Gastrocnemius medialis (tissue), 4 donors: ENCODE results near the gene ADGRF4. TPM values are rescaled to one million over a fixed set of nuclear protein-coding genes. Genes with fewer than 3 reads are reported as not detected.

ENCODE experiments used
- ATAC-seq, 2 donors: fragments of 150-250 bp; one replicate each; pipeline ENCODE4 v1.9.1; 2016
- DNase-seq, 2 donors: peaks; one replicate each; pipeline ENCODE4 v3.0.0-alpha.2; 2019
- H3K27ac ChIP-seq, 4 donors: fragments of 200-600 bp; sonication (generic); 1 replicate in 1 of 4; 2 replicates in 3 of 4; pipeline ENCODE4 v1.5.1; 2016 to 2018; ENCODE audit warnings: mild to moderate bottlenecking in 2 of 4, moderate library complexity in 1 of 4
- H3K27me3 ChIP-seq, 3 donors: fragments of 200-600 bp; sonication (generic) in 2 of 3; 1 replicate in 1 of 3; 2 replicates in 2 of 3; pipeline versions ENCODE4 v1.5.1 to v1.6.0; 2016 to 2019; ENCODE audit warnings: mild to moderate bottlenecking in 1 of 3, moderate library complexity in 1 of 3
- H3K36me3 ChIP-seq, 2 donors: fragments of 200-600 bp; sonication (generic) in 1 of 2; one replicate each; pipeline ENCODE4 v1.5.1; 2017 to 2018
- H3K4me1 ChIP-seq, 2 donors: fragments of 200-600 bp; sonication (generic) in 1 of 2; one replicate each; pipeline ENCODE4 v1.5.1; 2016 to 2017; ENCODE audit warnings: mild to moderate bottlenecking in 2 of 2
- H3K4me3 ChIP-seq, 4 donors: fragments of 200-600 bp; sonication (generic) in 3 of 4; 1 replicate in 1 of 4; 2 replicates in 3 of 4; pipeline ENCODE4 v1.5.1; 2016 to 2019; ENCODE audit warnings: mild to moderate bottlenecking in 2 of 4
- H3K9me3 ChIP-seq, 3 donors: fragments of 200-600 bp; sonication (generic) in 2 of 3; 1 replicate in 1 of 3; 2 replicates in 2 of 3; pipeline ENCODE4 v1.5.1; 2016 to 2019
- POLR2A ChIP-seq, 2 donors: fragments of 450-650 bp; IDR thresholded peaks; one replicate each; pipeline ENCODE4 v1.6.1; 2017; ENCODE audit warnings: antibody characterized with exemption in 2 of 2, mild to moderate bottlenecking in 2 of 2, moderate library complexity in 2 of 2
- in situ Hi-C, 4 donors: fragments of 200-750 bp; cut with MboI; loops; one replicate each; pipeline versions ENCODE4 v1.15.0 to v1.8.0; 2017; ENCODE audit warnings: low sequenced_read_pairs in 4 of 4
- intact Hi-C: fragments of 100-400 bp; cut with DNase I; formaldehyde crosslinking; loops from one replicate; pipeline ENCODE4 v1.15.1; 2023; ENCODE audit warnings: low total_unique reads
- total RNA-seq, 4 donors: library from RNA; depleted of rRNA; stranded (reverse); fragments of >200 nt; gene quantifications; one replicate each; pipeline versions ENCODE4 v1.1.0 to v1.2.3, GENCODE V29; 2016
- TF ChIP-seq, protein P1 (sequence below), 5 experiments: fragments of 450-650 bp in 3 of 5; fragments of 200-600 bp in 2 of 5; sonication (generic) in 2 of 5; IDR thresholded peaks in 4 of 5; conservative IDR thresholded peaks in 1 of 5; 1 replicate in 4 of 5; 2 replicates in 1 of 5; pipeline ENCODE4 v1.5.1; 2016 to 2019; ENCODE audit warnings: antibody characterized with exemption in 5 of 5, mild to moderate bottlenecking in 3 of 5, moderate library complexity in 3 of 5

The ADGRF4 gene
- total RNA-seq, 4 donors from 2014 or later, result 0.07 TPM; not detected in 3

DNA sequence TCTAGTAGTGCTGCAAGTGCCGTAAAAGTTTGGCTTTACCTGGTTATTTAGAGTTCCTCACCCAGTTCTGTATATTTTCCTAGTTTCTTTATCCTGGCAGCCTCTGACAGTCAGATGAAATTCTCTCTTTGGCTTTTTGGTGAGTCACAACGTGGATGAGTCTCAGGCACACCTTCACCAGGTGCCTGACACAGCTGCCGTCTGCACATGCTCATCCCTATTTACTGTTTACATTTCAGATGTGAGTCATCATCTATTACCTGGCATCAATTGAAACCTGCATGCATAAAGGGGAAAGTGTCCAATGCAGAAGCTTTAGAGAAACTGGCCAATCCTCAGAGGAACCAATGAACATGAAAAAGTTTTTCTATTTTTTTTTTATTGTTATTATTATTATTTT is 33.3 kb upstream of the ADGRF4 start:
- Histone ChIP-seq H3K9me3 (no peaks in the 10 kb centered on the region), H3K27ac (no peak overlapping the region), H3K4me1 (no peaks in the 10 kb centered on the region), H3K36me3 (no peaks in the 10 kb centered on the region), H3K4me3 (no peak overlapping the region), H3K27me3 (no peaks in the 10 kb centered on the region)
- ATAC-seq, result no peak
- no peak for DNase-seq
- in situ Hi-C loops, result no loop called here
- no peak for TF ChIP-seq POLR2A (IDR thresholded peaks at IDR 0.05)
- TF ChIP-seq, protein P1, sequence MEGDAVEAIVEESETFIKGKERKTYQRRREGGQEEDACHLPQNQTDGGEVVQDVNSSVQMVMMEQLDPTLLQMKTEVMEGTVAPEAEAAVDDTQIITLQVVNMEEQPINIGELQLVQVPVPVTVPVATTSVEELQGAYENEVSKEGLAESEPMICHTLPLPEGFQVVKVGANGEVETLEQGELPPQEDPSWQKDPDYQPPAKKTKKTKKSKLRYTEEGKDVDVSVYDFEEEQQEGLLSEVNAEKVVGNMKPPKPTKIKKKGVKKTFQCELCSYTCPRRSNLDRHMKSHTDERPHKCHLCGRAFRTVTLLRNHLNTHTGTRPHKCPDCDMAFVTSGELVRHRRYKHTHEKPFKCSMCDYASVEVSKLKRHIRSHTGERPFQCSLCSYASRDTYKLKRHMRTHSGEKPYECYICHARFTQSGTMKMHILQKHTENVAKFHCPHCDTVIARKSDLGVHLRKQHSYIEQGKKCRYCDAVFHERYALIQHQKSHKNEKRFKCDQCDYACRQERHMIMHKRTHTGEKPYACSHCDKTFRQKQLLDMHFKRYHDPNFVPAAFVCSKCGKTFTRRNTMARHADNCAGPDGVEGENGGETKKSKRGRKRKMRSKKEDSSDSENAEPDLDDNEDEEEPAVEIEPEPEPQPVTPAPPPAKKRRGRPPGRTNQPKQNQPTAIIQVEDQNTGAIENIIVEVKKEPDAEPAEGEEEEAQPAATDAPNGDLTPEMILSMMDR (IDR thresholded peaks at IDR 0.05 in 4 of 5, conservative IDR thresholded peaks at IDR 0.05 in 1 of 5), result no peak
- intact Hi-C loops, result no loop called here

DNA sequence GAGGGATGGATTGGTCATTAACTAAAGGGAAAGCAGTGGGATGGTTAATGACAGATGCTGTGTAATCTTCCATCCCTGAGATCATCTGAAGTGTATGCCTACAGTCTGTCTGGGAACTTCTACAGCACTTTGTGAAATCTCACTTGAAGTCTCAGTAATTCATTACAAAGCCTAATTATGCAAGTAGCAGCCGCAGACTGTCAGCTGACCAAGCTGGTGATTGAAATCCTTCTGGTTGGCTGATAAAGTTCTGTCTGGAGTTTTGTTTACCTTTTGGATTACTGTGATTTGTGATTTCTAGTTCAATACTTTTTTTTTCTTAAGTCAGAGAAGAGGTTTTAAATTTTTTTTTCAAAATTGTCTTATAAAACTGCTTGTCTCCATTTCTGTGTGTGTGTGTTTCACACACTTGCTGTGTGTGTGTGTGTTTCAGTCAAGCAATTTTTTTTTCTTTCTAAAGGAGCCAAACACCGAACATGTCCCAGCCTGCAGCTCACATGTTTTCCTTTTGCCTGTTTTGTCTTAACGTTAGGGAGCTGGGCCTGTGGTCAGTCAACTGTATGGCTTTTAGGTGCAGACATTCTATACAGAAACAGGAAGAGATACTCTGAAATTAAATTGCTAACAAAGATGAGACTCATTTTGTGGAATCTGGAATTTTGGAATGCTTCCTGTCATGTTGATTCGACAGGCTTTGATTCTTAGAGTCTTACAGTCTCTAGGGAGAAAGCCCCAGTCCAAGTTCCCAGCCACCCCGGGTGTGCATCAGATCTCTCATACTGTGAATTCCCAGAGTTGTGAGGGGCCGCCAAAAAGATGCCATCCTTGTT is 28.5 kb upstream of the ADGRF4 start:
- Histone ChIP-seq H3K36me3 (no peaks in the 10 kb centered on the region), H3K9me3 (no peaks in the 10 kb centered on the region), H3K4me1 (no peaks in the 10 kb centered on the region), H3K27ac (no peak overlapping the region), H3K27me3 (no peaks in the 10 kb centered on the region), H3K4me3 (no peak overlapping the region)
- TF ChIP-seq, protein P1 (IDR thresholded peaks at IDR 0.05 in 4 of 5, conservative IDR thresholded peaks at IDR 0.05 in 1 of 5), result no peak
- no peak for TF ChIP-seq POLR2A (IDR thresholded peaks at IDR 0.05)
- intact Hi-C loops, result no loop called here
- ATAC-seq (no peak), DNase-seq (no peak)
- in situ Hi-C loops, result no loop called here

DNA sequence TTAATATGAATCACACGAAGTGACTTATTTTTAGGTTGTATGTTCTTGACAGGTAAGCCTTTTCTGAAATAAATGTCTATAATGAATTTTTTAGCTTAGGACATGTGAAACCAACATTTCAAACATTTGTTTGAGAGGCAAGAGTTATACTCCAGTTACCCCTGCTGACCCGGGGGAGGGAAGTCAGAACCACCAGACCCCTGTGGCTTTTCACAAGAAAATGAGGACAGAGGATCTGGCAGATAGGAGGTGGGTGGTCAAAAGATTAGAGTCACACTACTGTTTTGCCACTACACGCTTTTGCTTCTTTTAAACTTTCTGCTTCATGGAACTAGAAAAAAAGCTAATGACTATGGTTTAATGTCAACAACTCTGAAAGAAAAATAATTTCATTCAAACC is 27.5 kb upstream of the ADGRF4 start:
- no peak for DNase-seq
- in situ Hi-C loops (no loop called here), intact Hi-C loops (no loop called here)
- H3K9me3 ChIP-seq, result no peaks in the 10 kb centered on the region
- no peaks in the 10 kb centered on the region for H3K36me3 ChIP-seq
- no peak for TF ChIP-seq POLR2A (IDR thresholded peaks at IDR 0.05)
- TF ChIP-seq, protein P1 (IDR thresholded peaks at IDR 0.05 in 4 of 5, conservative IDR thresholded peaks at IDR 0.05 in 1 of 5), result no peak
- no peak for ATAC-seq
- H3K4me1 ChIP-seq, result no peaks in the 10 kb centered on the region
- no peak overlapping the region for H3K27ac ChIP-seq
- H3K4me3 ChIP-seq, result no peak overlapping the region
- no peaks in the 10 kb centered on the region for H3K27me3 ChIP-seq

DNA sequence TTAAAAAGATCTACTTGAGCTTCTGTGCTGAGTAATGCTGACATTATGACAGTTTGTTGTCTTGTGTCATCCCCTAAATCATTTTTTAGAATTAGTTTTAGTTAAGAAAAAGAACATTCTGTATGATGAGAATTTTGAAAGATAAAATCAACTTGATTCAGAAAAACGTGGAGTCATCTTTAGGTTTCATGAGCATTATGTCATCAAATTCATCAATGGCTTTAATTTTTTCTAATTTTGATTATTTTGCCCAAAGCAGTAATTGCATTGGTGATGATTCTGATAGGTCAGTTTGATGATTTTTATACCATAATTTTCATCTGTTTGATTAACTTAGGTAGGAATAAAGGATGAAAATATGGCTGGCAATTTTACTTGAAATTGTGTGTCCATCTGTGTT is 26.6 kb upstream of the ADGRF4 start:
- in situ Hi-C loops (no loop called here), intact Hi-C loops (no loop called here)
- no peaks in the 10 kb centered on the region for H3K27me3 ChIP-seq
- ATAC-seq (no peak), DNase-seq (no peak)
- H3K27ac ChIP-seq, result no peak overlapping the region
- no peaks in the 10 kb centered on the region for H3K9me3 ChIP-seq
- H3K4me3 ChIP-seq, result no peak overlapping the region
- H3K4me1 ChIP-seq, result no peaks in the 10 kb centered on the region
- TF ChIP-seq POLR2A (IDR thresholded peaks at IDR 0.05), result no peak
- TF ChIP-seq, protein P1 (IDR thresholded peaks at IDR 0.05 in 4 of 5, conservative IDR thresholded peaks at IDR 0.05 in 1 of 5), result no peak
- H3K36me3 ChIP-seq, result no peaks in the 10 kb centered on the region
